Esophagus squamous epithelium (tissue), 5 donors: ENCODE results near the gene TPBG. TPM values are rescaled to one million over a fixed set of nuclear protein-coding genes. Genes with fewer than 3 reads are reported as not detected.

Source experiments
- DNase-seq: peaks from one replicate; lab custom pipeline; 2025; lab: John Stamatoyannopoulos, UW
- H3K27ac ChIP-seq, 4 donors: fragments of 200-600 bp; sonication (generic); one replicate each; pipeline ENCODE4 v1.5.1; 2016 to 2019; ENCODE audit warnings: mild to moderate bottlenecking in 1 of 4
- H3K27me3 ChIP-seq, 4 donors: fragments of 200-600 bp; sonication (generic); 1 replicate in 3 of 4; 2 replicates in 1 of 4; pipeline versions ENCODE4 v1.5.1 to v1.6.0; 2017 to 2021; ENCODE audit warnings: antibody characterized with exemption in 1 of 4
- H3K36me3 ChIP-seq, 3 donors: fragments of 200-600 bp; sonication (generic); one replicate each; pipeline ENCODE4 v1.5.1; 2016 to 2019
- H3K4me1 ChIP-seq, 3 donors: fragments of 200-600 bp; sonication (generic); one replicate each; pipeline ENCODE4 v1.5.1; 2017 to 2019
- H3K4me3 ChIP-seq, 4 donors: fragments of 200-600 bp; sonication (generic); 1 replicate in 3 of 4; 2 replicates in 1 of 4; pipeline ENCODE4 v1.5.1; 2016 to 2019; ENCODE audit warnings: mild to moderate bottlenecking in 2 of 4, moderate library complexity in 1 of 4
- H3K9me3 ChIP-seq, 3 donors: fragments of 200-600 bp; sonication (generic); one replicate each; pipeline ENCODE4 v1.5.1; 2016 to 2019
- CTCF ChIP-seq, 6 experiments: fragments of 450-650 bp in 4 of 6; fragments of 200-600 bp in 2 of 6; sonication (generic) in 2 of 6; IDR thresholded peaks; one replicate each; pipeline ENCODE4 v1.5.1; 2016 to 2019; ENCODE audit warnings: antibody characterized with exemption in 6 of 6, mild to moderate bottlenecking in 4 of 6, moderate library complexity in 4 of 6
- POLR2A ChIP-seq, 4 donors: fragments of 450-650 bp; IDR thresholded peaks; one replicate each; pipeline ENCODE4 v1.6.1; 2017; ENCODE audit warnings: antibody characterized with exemption in 4 of 4, mild to moderate bottlenecking in 4 of 4, moderate library complexity in 3 of 4
- WGBS, 2 donors: methylation state at CpG; one replicate each; pipeline ENCODE4 v1.1.5; 2018; 5-methylcytosine and 5-hydroxymethylcytosine counted together
- intact Hi-C: fragments of 100-400 bp; cut with DNase I; formaldehyde crosslinking; loops from one replicate; pipeline ENCODE4 v1.15.0; 2022
- total RNA-seq, 4 donors: library from RNA; depleted of rRNA; stranded (reverse); fragments of >200 nt; gene quantifications; one replicate each; pipeline ENCODE4 v1.1.0, GENCODE V29; 2016
- donor health status: DM: yes; HTN: yes; CAD: no.

TPBG gene
- total RNA-seq, 4 donors from 2014 or later, result 18.2 to 41.9 (median 31.5) TPM

DNA sequence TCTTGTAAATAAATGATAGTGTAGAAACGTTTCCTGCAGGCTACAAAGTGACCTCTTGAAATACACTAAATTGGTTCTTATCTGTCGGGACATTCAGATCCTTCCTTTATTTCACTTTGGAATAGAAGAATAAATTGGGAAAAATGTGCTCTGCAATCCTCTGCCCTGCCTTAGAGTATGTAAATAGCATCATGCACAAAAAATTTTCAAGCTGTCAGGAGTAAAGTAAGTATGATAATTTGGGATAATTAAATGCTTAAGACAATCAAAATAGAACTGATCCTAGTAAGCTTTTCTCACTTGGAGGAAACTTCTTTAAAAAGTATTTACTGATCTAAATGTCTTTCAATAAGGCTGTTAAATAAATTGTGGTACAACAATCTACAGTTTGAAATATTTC, 3.1 kb upstream of the TPBG start:
- WGBS, 2 donors, result 63 to 71% methylated on average over 2 of the region's 2 CpGs
- no peak for DNase-seq
- intact Hi-C loops, result no loop called here
- Histone ChIP-seq H3K27me3 (peaks cover 0 to 30% (median 0%) of the 10 kb centered on the region in 4 donors), H3K36me3 (peaks cover 0 to 2% (median 0%) of the 10 kb centered on the region in 3 donors), H3K4me3 (no peak overlapping the region), H3K27ac (no peak overlapping the region), H3K9me3 (no peaks in the 10 kb centered on the region), H3K4me1 (peaks cover 6 to 34% (median 8%) of the 10 kb centered on the region in 3 donors)
- TF ChIP-seq CTCF (IDR thresholded peaks at IDR 0.05) (no peak), POLR2A (IDR thresholded peaks at IDR 0.05) (no peak)

GRCh38 chr6:82361631-82362030, 2.0 kb upstream of the TPBG start:
- peaks cover 6 to 45% (median 14%) of the 10 kb centered on the region in 3 donors for H3K4me1 ChIP-seq
- peak overlapping the region in 3 of 4 donors; percentile 7 to 95 (median 43) for H3K27ac ChIP-seq
- H3K9me3 ChIP-seq, result no peaks in the 10 kb centered on the region
- peaks cover 0 to 35% (median 0%) of the 10 kb centered on the region in 4 donors for H3K27me3 ChIP-seq
- DNase-seq, result no peak
- no peak for TF ChIP-seq CTCF (IDR thresholded peaks at IDR 0.05)
- TF ChIP-seq POLR2A (IDR thresholded peaks at IDR 0.05), result no peak
- 27 to 47% methylated on average over 3 of the region's 3 CpGs for WGBS, 2 donors
- intact Hi-C loops, result no loop called here
- peaks cover 0 to 11% (median 0%) of the 10 kb centered on the region in 3 donors for H3K36me3 ChIP-seq
- no peak overlapping the region for H3K4me3 ChIP-seq

DNA sequence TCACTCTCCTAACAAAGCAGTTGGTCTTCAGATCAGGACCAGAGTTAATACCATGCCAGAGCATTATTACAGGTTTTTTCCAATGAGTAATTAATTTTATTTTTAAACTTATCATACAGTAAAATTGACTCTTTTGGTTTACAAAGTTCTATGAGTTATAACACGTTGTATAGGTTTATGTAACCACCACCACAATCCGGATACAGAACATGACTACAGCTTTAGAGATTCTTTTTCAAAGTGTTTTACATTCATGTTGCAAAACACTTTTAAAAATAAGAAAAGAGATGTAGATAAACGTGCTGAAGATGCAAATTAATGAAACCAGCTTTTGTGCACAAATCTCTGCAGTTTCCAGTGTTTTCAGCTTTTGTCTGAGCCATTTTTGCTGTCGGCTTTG, 1.5 kb upstream of the TPBG start:
- peak overlapping the region in 2 of 4 donors; percentile 92 to 95 for H3K27ac ChIP-seq
- peak overlapping the region in 2 of 4 donors; percentile 74 to 85 for H3K4me3 ChIP-seq
- 33 to 37% methylated on average over 4 of the region's 4 CpGs for WGBS, 2 donors
- DNase-seq, result no peak
- H3K36me3 ChIP-seq, result peaks cover 0 to 11% (median 0%) of the 10 kb centered on the region in 3 donors
- H3K27me3 ChIP-seq, result peaks cover 0 to 35% (median 0%) of the 10 kb centered on the region in 4 donors
- TF ChIP-seq POLR2A (IDR thresholded peaks at IDR 0.05) (no peak), CTCF (IDR thresholded peaks at IDR 0.05) (no peak)
- H3K9me3 ChIP-seq, result no peaks in the 10 kb centered on the region
- peaks cover 6 to 45% (median 14%) of the 10 kb centered on the region in 3 donors for H3K4me1 ChIP-seq
- intact Hi-C loops, result no loop called here

- Histone ChIP-seq H3K36me3 (peaks cover 0 to 11% (median 0%) of the 10 kb centered on the region in 3 donors), H3K4me1 (peaks cover 6 to 45% (median 14%) of the 10 kb centered on the region in 3 donors), H3K27ac (peak overlapping the region; percentile 86 to 95 (median 92)), H3K27me3 (peaks cover 0 to 35% (median 0%) of the 10 kb centered on the region in 4 donors), H3K4me3 (peak overlapping the region; percentile 65 to 85 (median 78)), H3K9me3 (no peaks in the 10 kb centered on the region)
- 3 to 5% methylated on average over 12 to 13 of the region's 13 CpGs for WGBS, 2 donors
- TF ChIP-seq POLR2A (IDR thresholded peaks at IDR 0.05) (no peak), CTCF (IDR thresholded peaks at IDR 0.05) (no peak)
- no peak for DNase-seq
- intact Hi-C loops, result no loop called here
Measured at GRCh38 chr6:82362878-82363427, 664 bp upstream of the TPBG start.
